Smooth muscle cell (in vitro differentiated cells): ENCODE measurements around the gene FAM237A. TPM values are rescaled to one million over a fixed set of nuclear protein-coding genes. Genes with fewer than 3 reads are reported as not detected.

Source experiments
- DNase-seq: peaks from one replicate; lab custom pipeline; 2025; ENCODE audit not compliant: unreplicated experiment; lab: John Stamatoyannopoulos, UW
- H2AFZ ChIP-seq: fragments of 200-600 bp; sonication (generic); 2 replicates; pipeline ENCODE4 v1.6.0; 2016; ENCODE audit warnings: antibody characterized with exemption, low read depth, mild to moderate bottlenecking
- H3F3A ChIP-seq: fragments of 200-600 bp; sonication (generic); 2 replicates; pipeline ENCODE4 v1.6.0; 2017; ENCODE audit warnings: antibody characterized with exemption, low read depth
- H3K27ac ChIP-seq: fragments of 200-600 bp; sonication (generic); 2 replicates; pipeline ENCODE4 v1.5.1; 2016; ENCODE audit warnings: low read depth, mild to moderate bottlenecking
- H3K27me3 ChIP-seq: fragments of 200-600 bp; sonication (generic); 2 replicates; pipeline ENCODE4 v1.6.1; 2016; ENCODE audit warnings: low read depth, mild to moderate bottlenecking
- H3K36me3 ChIP-seq: fragments of 200-600 bp; sonication (generic); 2 replicates; pipeline ENCODE4 v1.5.1; 2016; ENCODE audit warnings: low read depth
- H3K4me1 ChIP-seq: fragments of 200-600 bp; sonication (generic); 2 replicates; pipeline ENCODE4 v1.5.1; 2016; ENCODE audit warnings: low read depth
- H3K4me2 ChIP-seq: fragments of 200-600 bp; sonication (generic); 2 replicates; pipeline ENCODE4 v1.6.0; 2016; ENCODE audit warnings: mild to moderate bottlenecking
- H3K4me3 ChIP-seq: fragments of 200-600 bp; sonication (generic); 2 replicates; pipeline ENCODE4 v1.5.1; 2016; ENCODE audit warnings: mild to moderate bottlenecking
- H3K79me2 ChIP-seq: fragments of 200-600 bp; sonication (generic); 2 replicates; pipeline ENCODE4 v1.6.0; 2016; ENCODE audit warnings: low read depth, mild to moderate bottlenecking
- H3K9ac ChIP-seq: fragments of 200-600 bp; sonication (generic); 2 replicates; pipeline ENCODE4 v1.6.0; 2016; ENCODE audit warnings: low read depth
- H3K9me3 ChIP-seq: fragments of 200-600 bp; sonication (generic); replicated peaks from 2 replicates; pipeline ENCODE4 v1.5.1; 2016; ENCODE audit warnings: low read depth
- H4K20me1 ChIP-seq: fragments of 200-600 bp; sonication (generic); 2 replicates; pipeline ENCODE4 v1.6.0; 2016; ENCODE audit warnings: low read depth
- CTCF ChIP-seq: fragments of 200-600 bp; sonication (generic); IDR thresholded peaks from 2 replicates; pipeline ENCODE4 v1.5.1; 2017; ENCODE audit warnings: borderline replicate concordance, mild to moderate bottlenecking, antibody characterized with exemption; ENCODE audit not compliant: insufficient read depth, poor library complexity, severe bottlenecking
- WGBS: methylation state at CpG from one replicate; pipeline ENCODE4 v1.1.7; 2016; ENCODE audit warnings: low lambda C conversion rate; 5-methylcytosine and 5-hydroxymethylcytosine counted together
- polyA plus RNA-seq: library from polyadenylated mRNA; unstranded; fragments of >200 nt; fragmentation: Nextera tagmentation; extraction: Ambion mirVana; gene quantifications from 2 replicates; pipeline ENCODE4 v1.2.1, GENCODE V29; 2016
- total RNA-seq: library from RNA; depleted of rRNA; stranded (reverse); fragments of >200 nt; gene quantifications from 2 replicates; pipeline ENCODE4 v1.2.3, GENCODE V29; 2014

The FAM237A gene
- total and polyA plus RNA-seq, 2 experiments from 2014 or later, result not detected

- Histone ChIP-seq H3K4me3 (no peak overlapping the region), H3K27ac (no peak overlapping the region), H3K79me2 (no peaks in the 10 kb centered on the region), H3K4me2 (no peak overlapping the region), H3K36me3 (no peaks in the 10 kb centered on the region), H3K9ac (no peak overlapping the region), H3K4me1 (peaks cover 10% of the 10 kb centered on the region), H3F3A (no peaks in the 10 kb centered on the region), H4K20me1 (no peaks in the 10 kb centered on the region), H2AFZ (no peak overlapping the region), H3K9me3 (no peaks in the 10 kb centered on the region), H3K27me3 (no peaks in the 10 kb centered on the region)
- no peak for DNase-seq
- WGBS, result 82% methylated on average over 1 of the region's 1 CpG
- TF ChIP-seq CTCF, result no peak
These were observed 31.8 kb upstream of the FAM237A start for GRCh38 chr2:206610451-206610850.

GRCh38 chr2:206611191-206611590 is 31.1 kb upstream of the FAM237A start:
- 95% methylated on average over 6 of the region's 6 CpGs for WGBS
- Histone ChIP-seq H3K27ac (no peak overlapping the region), H3K9me3 (no peaks in the 10 kb centered on the region), H3F3A (no peaks in the 10 kb centered on the region), H2AFZ (no peak overlapping the region), H3K4me2 (no peak overlapping the region), H3K36me3 (no peaks in the 10 kb centered on the region), H3K4me3 (no peak overlapping the region), H3K79me2 (no peaks in the 10 kb centered on the region), H3K4me1 (peaks cover 10% of the 10 kb centered on the region), H4K20me1 (no peaks in the 10 kb centered on the region), H3K27me3 (no peaks in the 10 kb centered on the region), H3K9ac (no peak overlapping the region)
- no peak for TF ChIP-seq CTCF
- no peak for DNase-seq

- no peak for TF ChIP-seq CTCF
- no peak overlapping the region for H3K27ac ChIP-seq
- no peaks in the 10 kb centered on the region for H3K9me3 ChIP-seq
- no peak overlapping the region for H3K4me3 ChIP-seq
- H3K4me2 ChIP-seq, result no peak overlapping the region
- no peak overlapping the region for H2AFZ ChIP-seq
- peaks cover 10% of the 10 kb centered on the region for H3K4me1 ChIP-seq
- H3K27me3 ChIP-seq, result no peaks in the 10 kb centered on the region
- H4K20me1 ChIP-seq, result no peaks in the 10 kb centered on the region
- WGBS, result 78% methylated on average over 3 of the region's 3 CpGs
- H3F3A ChIP-seq, result no peaks in the 10 kb centered on the region
- H3K79me2 ChIP-seq, result no peaks in the 10 kb centered on the region
- no peak overlapping the region for H3K9ac ChIP-seq
- H3K36me3 ChIP-seq, result no peaks in the 10 kb centered on the region
- DNase-seq, result no peak
These were observed 30.6 kb upstream of the FAM237A start for GRCh38 chr2:206611736-206612135.

- Histone ChIP-seq H3K4me3 (no peak overlapping the region), H3K79me2 (no peaks in the 10 kb centered on the region), H3K36me3 (no peaks in the 10 kb centered on the region), H3F3A (no peaks in the 10 kb centered on the region), H3K9ac (no peak overlapping the region), H4K20me1 (no peaks in the 10 kb centered on the region), H3K27me3 (no peaks in the 10 kb centered on the region), H3K27ac (no peak overlapping the region), H3K4me2 (no peak overlapping the region), H3K4me1 (peaks cover 27% of the 10 kb centered on the region), H3K9me3 (no peaks in the 10 kb centered on the region), H2AFZ (no peak overlapping the region)
- no peak for DNase-seq
- WGBS, result 53% methylated on average over 6 of the region's 6 CpGs
- no peak for TF ChIP-seq CTCF
These were observed 27.5 kb upstream of the FAM237A start for GRCh38 chr2:206614811-206615210.
